Stimulated activated CD8-positive, alpha-beta memory T cell treated with anti-CD3 and anti-CD28 coated beads, Interleukin-15, amount 100 ng/mL, for 4 hours (primary cell): ENCODE data around the gene EGLN2.
A peak's percentile ranks its signal among the peaks of the same experiment; 100 is the strongest.
"Not testable (repeated sequence)": the region's sequence is repeated elsewhere in the genome, so short reads cannot be mapped to it uniquely, and the experiment has no call there.

Experiments used
- DNase-seq, 2 donors: peaks; one replicate each; pipeline ENCODE4 v3.0.0-alpha.2; 2020; ENCODE audit warnings: low read depth in 2 of 2

The EGLN2 gene

GRCh38 chr19:40842997-40843652 is 44.1 kb downstream of the EGLN2 start:
- DNase-seq, result not testable (repeated sequence)

GRCh38 chr19:40843653-40844052 is 44.7 kb downstream of the EGLN2 start:
- DNase-seq, result peak; percentile 64 to 71

GRCh38 chr19:40846722-40847121 is 47.7 kb downstream of the EGLN2 start:
- not testable (repeated sequence) for DNase-seq

- DNase-seq, result not testable (repeated sequence)
Measured at GRCh38 chr19:40850277-40850676, 51.3 kb downstream of the EGLN2 start, which contains the start of gene CYP2A6. Gene CYP2A6 (minus strand): TSS chr19:40850447. CDS start chr19:40850426, 21 bp downstream.

GRCh38 chr19:40852467-40853152 is 53.6 kb downstream of the EGLN2 start:
- DNase-seq, result not testable (repeated sequence)
